GM23338 (cell line): Measurements from ENCODE around the gene GLIS2.

Experiments used
- CREB1 ChIP-seq: fragments of 250-450 bp; sonication (Bioruptor Pico); IDR thresholded peaks from 2 replicates; pipeline ENCODE4 v1.5.0; 2020; ENCODE audit warnings: low read depth, mild to moderate bottlenecking, moderate library complexity
- CTCF ChIP-seq, 2 experiments: fragments of 200-600 bp in 1 of 2; sonication (generic) in 1 of 2; conservative IDR thresholded peaks; 2 replicates each; pipeline versions ENCODE4 v1.5.1 to v1.6.1; 2016 to 2017; ENCODE audit warnings: antibody characterized with exemption in 2 of 2, low read depth in 2 of 2, mild to moderate bottlenecking in 2 of 2, moderate library complexity in 1 of 2
- EZH2 ChIP-seq: fragments of 200-600 bp; sonication (generic); IDR thresholded peaks from one replicate; pipeline ENCODE4 v1.8.0; 2017; ENCODE audit warnings: antibody characterized with exemption, mild to moderate bottlenecking, low read depth; ENCODE audit not compliant: unreplicated experiment
- JUNB ChIP-seq: IDR thresholded peaks from one replicate; pipeline ENCODE4 v1.6.1; 2016; ENCODE audit warnings: antibody characterized with exemption; ENCODE audit not compliant: unreplicated experiment

GRCh38 chr16:4354512-4355409 is 38.9 kb downstream of the GLIS2 start:
- TF ChIP-seq CREB1 (CRISPR knock-in tag): no peak
- no peak for TF ChIP-seq JUNB
- no peak for TF ChIP-seq CTCF (conservative IDR thresholded peaks at IDR 0.05; ENCODE audit: low read depth in 2 of 2)
- TF ChIP-seq EZH2: no peak
